GM23338 (cell line): ENCODE measurements around the gene ETHE1. TPM values are rescaled to one million over a fixed set of nuclear protein-coding genes. Genes with fewer than 3 reads are reported as not detected.

Experiments used
- ATAC-seq: fragments of 200-7000 bp; cut with Tn5 transposase; 3 replicates; pipeline ENCODE4 v1.9.1; 2020
- DNase-seq: peaks from one replicate; pipeline ENCODE4 v3.0.0-alpha.2; 2015; ENCODE audit warnings: low spot score
- H2AFZ ChIP-seq: fragments of 200-600 bp; sonication (generic); 2 replicates; pipeline ENCODE4 v1.8.0; 2016; ENCODE audit warnings: antibody characterized with exemption, mild to moderate bottlenecking, moderate library complexity
- H3F3A ChIP-seq: fragments of 200-600 bp; sonication (generic); replicated peaks from 2 replicates; pipeline ENCODE4 v1.8.0; 2017; ENCODE audit warnings: antibody characterized with exemption, mixed run types, low read depth
- H3K27ac ChIP-seq: fragments of 200-600 bp; sonication (generic); 2 replicates; pipeline ENCODE4 v1.6.1; 2016; ENCODE audit warnings: low read depth
- H3K27me3 ChIP-seq: fragments of 200-600 bp; sonication (generic); 2 replicates; pipeline ENCODE4 v1.8.0; 2016; ENCODE audit warnings: mild to moderate bottlenecking, mixed run types, moderate library complexity; ENCODE audit not compliant: insufficient read depth
- H3K36me3 ChIP-seq: fragments of 200-600 bp; sonication (generic); 2 replicates; pipeline ENCODE4 v1.8.0; 2016; ENCODE audit warnings: mild to moderate bottlenecking; ENCODE audit not compliant: insufficient read depth
- H3K4me1 ChIP-seq: fragments of 200-600 bp; sonication (generic); 2 replicates; pipeline ENCODE4 v1.8.0; 2016; ENCODE audit warnings: mild to moderate bottlenecking, moderate library complexity; ENCODE audit not compliant: insufficient read depth
- H3K4me2 ChIP-seq: fragments of 200-600 bp; sonication (generic); 2 replicates; pipeline ENCODE4 v1.7.1; 2017; ENCODE audit warnings: mixed run types
- H3K4me3 ChIP-seq: fragments of 200-600 bp; sonication (generic); 2 replicates; pipeline ENCODE4 v1.6.1; 2016; ENCODE audit warnings: mixed run types
- H3K79me2 ChIP-seq: fragments of 200-600 bp; sonication (generic); replicated peaks from 2 replicates; pipeline ENCODE4 v1.8.0; 2017; ENCODE audit warnings: mild to moderate bottlenecking; ENCODE audit not compliant: insufficient read depth
- H3K9me2 ChIP-seq: fragments of 200-600 bp; sonication (generic); 2 replicates; pipeline ENCODE4 v1.8.0; 2017; ENCODE audit not compliant: insufficient read depth
- H4K20me1 ChIP-seq: fragments of 200-600 bp; sonication (generic); replicated peaks from 2 replicates; pipeline ENCODE4 v1.8.0; 2017; ENCODE audit warnings: mild to moderate bottlenecking; ENCODE audit not compliant: insufficient read depth
- H3K27ac Mint-ChIP-seq: 2 replicates; pipeline ENCODE4 v1.8.0; 2020; ENCODE audit warnings: inconsistent platforms, mild to moderate bottlenecking, moderate library complexity, mixed read lengths
- H3K27me3 Mint-ChIP-seq: 3 replicates; pipeline ENCODE4 v1.8.0; 2022; ENCODE audit warnings: low read depth, mild to moderate bottlenecking, moderate library complexity, mixed read lengths, inconsistent platforms; ENCODE audit not compliant: insufficient read depth, poor library complexity
- H3K36me3 Mint-ChIP-seq: 3 replicates; pipeline ENCODE4 v1.8.0; 2021; ENCODE audit warnings: low read depth, mild to moderate bottlenecking, inconsistent platforms, moderate library complexity, mixed read lengths
- H3K4me1 Mint-ChIP-seq: 3 replicates; pipeline ENCODE4 v1.8.0; 2020; ENCODE audit warnings: mild to moderate bottlenecking, inconsistent platforms, mixed read lengths
- H3K4me3 Mint-ChIP-seq: 3 replicates; pipeline ENCODE4 v1.8.0; 2021; ENCODE audit warnings: moderate library complexity, mild to moderate bottlenecking, inconsistent platforms, mixed read lengths
- H3K9me3 Mint-ChIP-seq: 3 replicates; pipeline ENCODE4 v1.8.0; 2020; ENCODE audit warnings: moderate library complexity, mild to moderate bottlenecking, inconsistent platforms, mixed read lengths
- CREB1 ChIP-seq: fragments of 250-450 bp; sonication (Bioruptor Pico); IDR thresholded peaks from 2 replicates; pipeline ENCODE4 v1.5.0; 2020; ENCODE audit warnings: low read depth, mild to moderate bottlenecking, moderate library complexity
- CTCF ChIP-seq, 2 experiments: fragments of 200-600 bp in 1 of 2; sonication (generic) in 1 of 2; conservative IDR thresholded peaks; 2 replicates each; pipeline versions ENCODE4 v1.5.1 to v1.6.1; 2016 to 2017; ENCODE audit warnings: antibody characterized with exemption in 2 of 2, low read depth in 2 of 2, mild to moderate bottlenecking in 2 of 2, moderate library complexity in 1 of 2
- ETS1 ChIP-seq: IDR thresholded peaks from 2 replicates; pipeline ENCODE4 v1.6.1; 2016; ENCODE audit warnings: antibody characterized with exemption
- EZH2phosphoT487 ChIP-seq: fragments of 200-600 bp; sonication (generic); IDR thresholded peaks from one replicate; pipeline ENCODE4 v1.8.1; 2018; ENCODE audit warnings: antibody characterized with exemption; ENCODE audit not compliant: unreplicated experiment
- JUNB ChIP-seq: IDR thresholded peaks from one replicate; pipeline ENCODE4 v1.6.1; 2016; ENCODE audit warnings: antibody characterized with exemption; ENCODE audit not compliant: unreplicated experiment
- NANOG ChIP-seq: IDR thresholded peaks from 2 replicates; pipeline ENCODE4 v1.6.1; 2016; ENCODE audit warnings: antibody characterized with exemption, borderline replicate concordance
- POLR2AphosphoS5 ChIP-seq: IDR thresholded peaks from 2 replicates; pipeline ENCODE4 v1.6.1; 2016; ENCODE audit warnings: antibody characterized with exemption, low read depth
- REST ChIP-seq: IDR thresholded peaks from one replicate; pipeline ENCODE4 v1.6.1; 2018; ENCODE audit warnings: antibody characterized with exemption; ENCODE audit not compliant: unreplicated experiment
- STAT1 ChIP-seq: IDR thresholded peaks from one replicate; pipeline ENCODE4 v1.6.1; 2016; ENCODE audit warnings: antibody characterized with exemption; ENCODE audit not compliant: unreplicated experiment
- ZNF114 ChIP-seq: fragments of 250-450 bp; sonication (Bioruptor Pico); IDR thresholded peaks from 2 replicates; pipeline ENCODE4 v1.5.0; 2020; ENCODE audit warnings: mild to moderate bottlenecking, moderate library complexity
- ZNF331 ChIP-seq: fragments of 250-450 bp; sonication (Bioruptor Pico); IDR thresholded peaks from 2 replicates; pipeline ENCODE4 v1.5.0; 2020; ENCODE audit warnings: low read depth, mild to moderate bottlenecking, moderate library complexity
- ZNF462 ChIP-seq: fragments of 250-450 bp; sonication (Bioruptor Pico); IDR thresholded peaks from 2 replicates; pipeline ENCODE4 v1.5.0; 2020; ENCODE audit warnings: mild to moderate bottlenecking, moderate library complexity
- polyA plus RNA-seq: library from polyadenylated mRNA; unstranded; fragments of >200 nt; fragmentation: Nextera tagmentation; extraction: Ambion mirVana; gene quantifications from 2 replicates; pipeline ENCODE4 v1.2.1, GENCODE V29; 2016
- total RNA-seq: library from RNA; depleted of rRNA; stranded (reverse); fragments of >200 nt; shearing (Covaris generic); gene quantifications from 2 replicates; pipeline ENCODE4 v1.2.3, GENCODE V29; 2014

Gene ETHE1
- total and polyA plus RNA-seq, 2 experiments from 2014 or later, result 11.1 to 25.5 TPM

GRCh38 chr19:43575955-43576878 is 49.2 kb upstream of the ETHE1 start:
- Histone ChIP-seq H3K79me2 (peaks cover 12% of the 10 kb centered on the region; the same call in 1 of the 2 replicates), H3K4me3 (peak overlapping the region; percentile 51), H3F3A (no peaks in the 10 kb centered on the region; the same call in 1 of the 2 replicates), H3K9me2 (no peaks in the 10 kb centered on the region), H3K36me3 (no peaks in the 10 kb centered on the region), H2AFZ (no peak overlapping the region), H3K4me1 (peaks cover 14% of the 10 kb centered on the region), H3K27ac (peak overlapping the region; percentile 88), H3K4me2 (peak overlapping the region; percentile 75), H3K27me3 (no peaks in the 10 kb centered on the region), H4K20me1 (no peaks in the 10 kb centered on the region)
- peak; percentile 4; the same call in 2 of the 3 replicates for ATAC-seq
- Mint-ChIP-seq H3K4me1 (peaks cover 23% of the 10 kb centered on the region), H3K36me3 (peaks cover 12% of the 10 kb centered on the region), H3K4me3 (peak overlapping the region; percentile 98), H3K27ac (peak overlapping the region; percentile 93), H3K9me3 (no peaks in the 10 kb centered on the region; the same call in 2 of the 3 replicates), H3K27me3 (peaks cover 8% of the 10 kb centered on the region)
- TF ChIP-seq CREB1, result no peak
- no peak for TF ChIP-seq EZH2phosphoT487
- no peak for TF ChIP-seq ZNF331 (CRISPR knock-in tag)
- no peak for TF ChIP-seq STAT1
- no peak for TF ChIP-seq REST
- TF ChIP-seq NANOG, result no peak
- no peak for TF ChIP-seq ETS1
- no peak for TF ChIP-seq ZNF114
- TF ChIP-seq ZNF462 (CRISPR knock-in tag), result no peak
- no peak for TF ChIP-seq CTCF (conservative IDR thresholded peaks at IDR 0.05; ENCODE audit: low read depth in 2 of 2)
- TF ChIP-seq JUNB, result no peak
- no peak for TF ChIP-seq POLR2AphosphoS5
- DNase-seq, result no peak
